GM15510 (cell line): ENCODE measurements around the gene CYP26B1.

Experiments
- POLR2A ChIP-seq: IDR thresholded peaks from 3 replicates; pipeline ENCODE4 v1.6.1; 2011; ENCODE audit warnings: borderline replicate concordance; ENCODE audit not compliant: insufficient read length; ENCODE audit errors: extremely low read depth

Gene CYP26B1

DNA sequence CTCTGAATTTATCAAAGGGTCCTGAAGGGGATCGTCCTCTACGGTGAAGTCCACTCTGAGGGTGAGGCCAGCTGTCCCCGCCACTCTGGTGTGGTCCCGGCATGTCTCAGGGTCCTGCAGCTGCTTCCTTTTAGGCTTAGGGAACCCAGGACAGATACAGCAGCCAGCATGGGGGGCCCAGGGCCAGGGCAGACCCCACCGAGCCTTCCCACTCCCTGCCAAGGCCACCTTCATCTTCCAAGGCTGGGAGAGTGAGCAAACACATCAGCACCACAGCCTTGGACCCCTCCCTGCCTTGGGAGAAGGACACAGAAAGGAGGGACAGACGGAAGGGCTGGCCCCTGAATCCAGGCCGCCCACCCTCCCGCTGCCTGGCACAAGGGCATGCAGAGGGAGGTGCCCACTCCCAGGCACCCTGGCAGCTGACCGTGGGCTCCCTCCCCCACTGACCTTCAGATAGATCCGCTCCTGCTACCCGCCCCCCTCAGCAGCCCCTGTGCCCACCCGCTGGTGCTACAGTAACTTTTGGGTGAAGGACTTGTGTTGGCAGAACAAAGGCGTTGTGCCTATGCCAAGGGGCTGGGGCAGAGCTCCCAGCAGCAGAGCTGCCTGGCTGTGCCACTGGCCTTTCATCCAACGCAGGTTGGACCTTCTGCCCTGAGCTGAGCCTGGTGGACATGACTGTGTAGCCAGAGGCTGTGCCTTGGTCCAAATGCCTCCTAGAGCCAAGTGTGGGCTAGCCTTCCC, 7.6 kb downstream of the CYP26B1 start:
- TF ChIP-seq POLR2A: no peak

DNA sequence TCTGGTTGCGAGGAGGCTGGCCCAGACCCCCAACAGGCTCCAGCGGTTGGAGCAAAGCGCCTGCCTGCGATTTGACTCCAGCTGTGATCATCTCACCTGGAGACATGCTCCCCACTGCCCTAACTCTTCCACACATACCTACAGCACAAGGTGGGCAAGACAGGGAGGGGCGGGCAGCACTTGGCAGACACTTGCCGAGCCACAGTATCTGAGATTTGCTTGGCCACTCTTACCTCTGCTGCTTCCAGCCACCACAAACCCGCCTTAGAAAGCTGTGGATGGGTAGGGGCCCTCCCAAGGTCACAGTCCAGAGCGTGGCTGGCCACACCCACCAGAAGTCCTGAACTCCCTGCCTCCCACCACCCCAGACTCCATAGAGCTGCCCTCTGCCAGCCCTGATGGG, 8.2 kb downstream of the CYP26B1 start:
- TF ChIP-seq POLR2A: no peak

DNA sequence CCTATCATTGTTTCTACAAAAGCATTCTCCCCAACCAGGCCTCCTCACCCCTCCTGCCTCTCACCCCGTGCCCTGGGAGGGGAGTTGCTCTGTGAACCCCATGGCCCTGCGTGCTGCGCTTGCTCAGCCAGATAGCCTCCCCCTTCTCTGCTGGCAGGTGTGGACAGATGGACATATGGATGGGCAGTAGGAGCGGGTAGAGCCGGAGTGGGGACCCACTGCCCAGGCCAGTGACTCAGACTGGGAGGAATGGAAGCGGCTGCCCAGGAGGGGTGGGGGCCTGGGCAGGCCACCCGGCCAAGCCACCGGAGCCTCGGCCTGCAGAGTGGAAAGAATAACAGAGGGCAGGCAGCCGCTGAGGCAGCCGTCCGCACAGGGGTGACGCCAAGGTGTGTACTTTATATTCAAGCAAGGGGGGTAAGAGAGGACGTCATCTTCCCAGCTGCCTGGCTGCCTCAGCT, 8.7 kb downstream of the CYP26B1 start:
- no peak for TF ChIP-seq POLR2A

DNA sequence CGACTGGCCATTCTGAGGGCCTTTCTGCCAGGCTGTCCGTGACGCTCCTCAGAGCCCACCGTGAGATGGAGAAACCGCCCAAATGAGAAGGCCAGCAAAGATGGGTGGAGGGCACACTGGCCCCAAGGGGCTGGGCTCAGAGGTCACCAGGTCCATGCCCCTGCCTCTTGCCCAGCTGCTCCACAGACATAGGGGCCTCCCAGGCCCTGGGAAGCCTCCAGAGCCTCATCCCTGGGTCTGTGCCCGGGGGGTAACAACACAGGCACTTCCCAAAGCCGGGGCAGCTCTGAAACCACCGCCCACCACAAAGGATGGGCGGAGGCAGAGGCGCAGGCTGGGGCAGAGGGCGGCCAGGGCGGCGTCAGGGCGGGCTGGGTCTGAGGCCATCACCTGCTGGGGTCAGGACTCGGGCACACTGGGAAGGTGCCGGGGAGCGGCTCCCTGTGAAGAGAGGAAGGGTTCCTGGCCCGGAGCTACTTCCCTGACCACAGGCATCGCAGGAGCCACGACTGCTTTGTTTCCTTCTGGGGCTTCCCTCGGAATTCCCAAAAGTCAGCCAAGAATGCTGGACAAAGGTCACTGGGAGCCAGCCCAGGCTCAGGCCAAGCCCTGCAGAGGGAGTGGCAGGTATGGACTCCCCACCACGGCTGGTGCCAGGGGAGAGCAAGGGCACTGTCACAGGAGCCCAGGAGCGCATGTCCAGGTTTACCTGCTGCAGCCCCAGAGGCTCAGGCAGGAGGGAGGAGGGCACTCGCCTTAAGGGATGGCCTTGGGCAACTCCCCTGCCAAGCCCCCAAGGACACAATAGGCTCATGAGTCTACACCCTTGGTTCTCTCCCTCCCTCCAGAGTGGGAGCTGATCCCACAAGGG, 9.4 kb downstream of the CYP26B1 start:
- no peak for TF ChIP-seq POLR2A

DNA sequence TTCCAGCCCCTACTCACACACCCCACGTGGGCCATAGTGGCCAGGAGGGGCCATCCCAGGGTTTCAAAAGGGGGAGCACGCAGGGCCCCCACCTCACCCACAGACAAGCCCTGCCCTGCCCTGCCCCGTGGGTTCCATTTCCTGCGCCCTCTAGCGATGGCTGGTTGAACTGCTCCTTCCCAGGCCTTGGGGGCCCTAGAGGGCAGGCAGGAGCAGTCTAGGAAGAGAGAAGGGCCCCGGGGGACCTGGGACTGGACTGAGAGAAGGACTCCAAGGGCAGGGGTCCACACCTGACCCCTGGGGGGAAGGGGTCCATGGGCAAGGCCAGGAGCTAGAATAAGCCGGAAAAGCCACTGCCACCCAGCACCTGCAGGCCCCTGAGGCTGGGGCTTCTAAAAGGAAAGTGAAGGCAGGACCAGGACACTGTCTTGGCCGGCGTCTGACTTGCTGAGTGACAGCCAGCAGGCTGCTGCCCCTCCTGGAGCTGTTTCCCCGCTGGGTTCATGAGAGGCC, 10.1 kb downstream of the CYP26B1 start:
- no peak for TF ChIP-seq POLR2A

DNA sequence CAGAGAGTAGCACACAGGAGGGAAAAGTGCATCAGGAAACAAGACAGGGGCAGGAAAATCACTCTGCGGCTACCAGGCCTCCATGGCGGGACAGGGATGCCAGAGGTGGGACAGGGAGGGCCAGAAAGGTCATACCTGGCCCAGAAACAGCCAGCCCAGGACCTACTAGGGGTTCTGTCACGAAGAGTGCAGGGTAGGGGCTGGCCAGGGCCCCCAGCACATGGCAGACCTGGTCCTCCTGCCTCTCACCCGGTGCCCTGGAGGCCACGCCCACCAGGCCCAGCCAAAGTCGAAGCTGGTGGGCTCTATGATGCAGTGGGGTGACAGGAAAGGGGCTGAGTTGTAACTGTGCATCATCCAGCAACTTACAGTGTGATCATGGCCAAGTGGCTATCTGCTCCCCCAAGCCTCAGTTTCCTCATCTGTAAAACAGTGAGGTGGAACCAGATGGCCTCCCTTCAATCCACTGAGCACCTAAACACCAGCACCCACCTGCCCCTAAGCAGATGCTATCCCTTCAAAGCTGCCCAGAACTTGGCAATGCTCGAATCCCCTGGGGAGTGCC, 10.6 kb downstream of the CYP26B1 start:
- TF ChIP-seq POLR2A: no peak

DNA sequence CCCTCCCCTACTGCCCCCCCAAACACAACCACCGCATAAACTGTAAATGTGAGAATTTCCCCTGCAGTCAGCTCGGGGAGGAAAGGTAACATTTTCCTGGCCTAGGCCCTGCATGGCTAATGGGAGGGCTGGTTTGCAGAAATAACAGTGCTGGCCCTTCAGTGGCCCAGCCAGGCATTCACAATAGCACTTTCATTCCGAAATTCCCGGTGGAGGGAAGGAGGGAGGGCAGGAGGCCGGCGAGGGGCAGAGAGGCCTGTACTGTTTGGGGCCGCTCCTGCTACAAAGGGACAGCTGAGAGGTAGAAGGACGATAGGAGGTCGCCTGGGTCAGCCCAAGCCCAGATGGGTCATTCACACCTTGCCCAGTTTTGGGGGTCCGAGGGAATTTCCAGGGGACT, 11.3 kb downstream of the CYP26B1 start:
- TF ChIP-seq POLR2A: no peak

DNA sequence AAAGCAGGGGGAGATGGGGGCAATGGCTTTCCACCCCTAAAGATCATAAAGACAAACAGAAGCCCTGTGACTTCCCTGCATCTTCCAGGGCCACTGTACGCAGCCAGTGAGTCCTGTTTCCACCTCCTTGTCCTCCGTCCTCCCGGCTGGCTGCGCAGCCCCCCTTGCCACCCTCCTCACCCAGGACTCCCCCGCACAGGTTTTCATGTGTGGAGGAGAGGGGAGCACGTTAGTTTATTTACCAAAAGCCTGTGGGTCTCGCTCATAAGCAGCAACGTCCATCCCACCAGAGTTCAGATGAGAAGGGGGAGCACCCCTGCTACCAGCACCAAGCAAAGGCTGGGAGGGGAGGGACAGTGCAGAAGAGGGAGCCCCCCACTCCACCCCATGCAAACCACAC, 11.7 kb downstream of the CYP26B1 start:
- no peak for TF ChIP-seq POLR2A

DNA sequence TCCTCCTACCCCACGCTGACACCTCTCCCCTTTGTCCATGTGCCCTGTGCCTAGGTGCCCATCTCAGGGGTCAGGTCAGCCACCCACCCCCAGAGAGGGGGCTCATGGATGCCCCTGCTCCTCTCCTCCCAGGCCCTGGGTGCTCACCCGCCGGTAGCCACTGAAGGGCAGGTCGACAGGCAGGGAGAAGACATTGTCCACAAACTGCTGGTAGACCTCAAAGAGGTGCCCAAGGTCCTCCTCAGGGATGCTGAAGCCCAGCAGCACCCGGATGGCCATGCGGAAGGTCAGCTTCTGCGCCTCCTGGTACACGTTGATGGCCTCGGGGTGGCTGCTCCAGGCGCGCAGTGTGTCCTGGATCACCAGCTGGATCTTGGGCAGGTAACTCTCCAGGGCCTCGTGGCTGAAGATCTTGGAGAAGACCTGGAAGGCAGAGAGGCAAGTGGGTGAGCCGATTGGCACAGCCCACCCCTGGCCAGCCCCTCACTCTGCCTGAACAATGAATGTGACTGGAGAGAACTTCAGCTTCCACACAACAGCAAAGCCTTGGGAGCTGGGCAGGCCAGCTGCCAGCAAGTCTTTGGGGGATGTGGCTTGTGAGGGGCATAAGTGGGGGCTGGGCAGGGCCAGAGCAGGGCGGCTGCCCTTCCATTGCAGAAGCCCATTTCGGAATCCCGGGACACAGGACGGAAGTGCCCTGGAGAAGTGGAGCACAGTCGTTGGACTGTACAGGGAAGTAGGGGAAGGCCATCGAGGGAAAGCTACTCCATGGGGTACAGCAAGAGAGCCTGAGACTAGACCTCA, 12.5 kb downstream of the CYP26B1 start:
- no peak for TF ChIP-seq POLR2A

DNA sequence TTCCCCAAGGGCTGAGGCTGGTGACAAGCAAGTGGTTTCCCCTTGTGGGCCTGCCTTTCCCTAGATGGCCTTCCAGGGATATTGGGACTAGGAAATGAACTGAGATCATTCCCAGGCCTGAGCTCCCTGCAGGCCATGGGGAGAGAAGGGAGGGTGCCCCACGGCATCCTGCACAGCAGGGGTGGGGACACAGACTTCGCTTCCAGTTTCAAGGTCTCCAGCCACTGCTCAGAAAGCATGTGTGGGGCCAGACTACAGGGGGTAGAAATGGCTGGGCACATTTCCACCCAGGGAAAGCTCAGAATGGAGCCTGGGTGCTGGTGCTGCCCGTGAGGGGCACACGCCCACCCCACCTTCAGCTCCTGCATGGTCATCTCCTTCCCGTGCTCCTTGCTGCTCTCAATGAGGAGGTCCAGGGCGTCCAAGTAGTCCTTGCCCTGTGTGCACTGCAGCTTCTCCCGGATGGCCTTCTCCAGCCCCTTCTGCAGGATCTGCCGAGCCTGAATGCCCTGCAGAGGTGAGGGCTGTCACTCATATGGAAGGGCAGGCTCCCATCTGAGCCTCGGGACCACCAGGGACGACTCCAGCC, 13.2 kb downstream of the CYP26B1 start:
- TF ChIP-seq POLR2A: no peak

DNA sequence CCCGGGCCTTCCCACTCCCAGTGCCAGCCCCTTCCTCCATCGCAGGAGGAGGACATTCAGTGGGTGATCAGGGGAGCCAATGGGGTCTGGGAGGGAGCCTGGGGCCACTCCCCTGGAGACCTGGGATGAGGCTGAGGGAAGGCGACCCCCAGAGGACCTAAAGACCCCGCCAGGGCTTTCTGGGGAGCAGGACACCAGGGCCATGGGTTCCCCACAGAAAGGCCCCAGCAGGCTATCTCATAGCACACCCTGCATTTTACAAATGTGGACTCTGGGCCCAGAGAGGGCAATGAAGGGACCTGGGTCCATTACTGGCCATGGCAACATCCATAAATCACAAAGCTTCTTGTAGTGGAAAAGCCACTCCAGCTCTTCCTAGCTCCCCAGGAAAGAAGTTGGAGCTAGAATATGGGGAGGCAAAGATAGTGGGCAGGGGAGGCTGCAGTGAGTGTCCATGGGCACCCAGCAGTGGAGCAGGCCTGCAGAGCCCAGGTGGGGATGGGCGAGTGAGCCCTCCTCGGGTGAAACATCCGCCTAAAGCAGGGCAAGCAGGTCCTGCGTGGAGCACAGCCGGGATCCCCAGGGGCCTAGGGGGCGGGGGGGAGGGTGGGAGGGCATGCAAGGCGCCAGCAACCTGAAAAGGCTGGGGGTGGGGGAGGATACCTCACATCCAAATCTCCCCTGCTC, 13.8 kb downstream of the CYP26B1 start:
- TF ChIP-seq POLR2A: no peak

DNA sequence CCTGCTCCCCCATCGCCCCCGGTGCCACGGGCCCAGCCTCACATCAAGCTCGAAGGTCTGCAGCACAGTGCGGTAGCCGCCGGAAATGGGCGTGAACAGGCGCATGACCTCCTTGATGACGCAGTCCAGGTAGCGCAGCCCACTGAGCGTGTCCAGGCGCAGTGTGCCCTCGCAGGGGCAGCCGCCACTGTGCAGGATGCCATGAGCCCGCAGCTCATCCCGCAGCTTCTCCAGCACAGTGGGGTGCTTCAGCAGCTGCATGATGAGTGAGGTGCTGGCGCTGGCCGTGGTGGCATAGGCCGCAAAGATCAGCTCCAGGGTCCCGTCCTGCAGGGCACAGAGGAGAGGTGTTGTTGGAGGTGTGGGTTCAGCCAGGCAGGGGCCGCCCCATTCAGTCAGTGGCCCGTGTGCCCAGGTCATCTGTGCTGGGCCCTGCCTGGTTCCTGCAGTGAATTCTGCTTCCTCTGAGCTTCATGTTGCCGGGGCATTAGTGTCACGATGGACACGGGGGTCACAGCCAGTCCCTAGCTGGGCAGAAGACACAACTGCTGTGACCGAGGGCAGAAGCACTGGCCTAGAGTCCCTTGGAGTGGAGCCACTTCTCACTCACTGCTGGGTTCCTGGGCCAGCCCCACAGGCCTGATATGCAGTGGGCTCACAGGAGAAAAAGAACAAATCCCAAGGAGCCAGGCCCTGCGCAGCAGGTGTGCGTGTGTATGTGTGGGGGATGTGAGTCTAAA, 14.5 kb downstream of the CYP26B1 start:
- TF ChIP-seq POLR2A: no peak
